Measurements from ENCODE around the gene SBF2. TPM values are rescaled to one million over a fixed set of nuclear protein-coding genes. Genes with fewer than 3 reads are reported as not detected.

Gene SBF2
- total RNA-seq, 1 donor from 2014 or later: 26.2 TPM

DNA sequence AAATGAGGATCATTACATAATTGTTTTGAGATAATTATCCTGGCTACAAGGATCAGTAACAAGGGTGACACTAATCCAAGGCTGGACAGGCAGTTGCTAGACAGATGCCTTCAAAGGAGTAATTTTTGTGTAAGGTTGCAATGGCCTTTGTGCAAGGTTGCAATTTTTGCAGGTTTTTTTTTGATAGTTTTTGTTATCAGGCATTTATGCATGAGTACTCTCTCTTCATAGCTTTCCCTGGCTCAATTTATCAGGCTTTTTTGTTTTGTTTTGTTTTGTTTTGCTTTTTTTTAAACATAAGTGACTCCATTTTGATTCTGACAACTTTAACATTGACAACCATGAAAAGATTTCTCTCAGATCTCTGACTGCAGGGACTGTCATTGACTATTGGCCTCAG, 519.9 kb downstream of the SBF2 start:
- TF ChIP-seq, protein P1, sequence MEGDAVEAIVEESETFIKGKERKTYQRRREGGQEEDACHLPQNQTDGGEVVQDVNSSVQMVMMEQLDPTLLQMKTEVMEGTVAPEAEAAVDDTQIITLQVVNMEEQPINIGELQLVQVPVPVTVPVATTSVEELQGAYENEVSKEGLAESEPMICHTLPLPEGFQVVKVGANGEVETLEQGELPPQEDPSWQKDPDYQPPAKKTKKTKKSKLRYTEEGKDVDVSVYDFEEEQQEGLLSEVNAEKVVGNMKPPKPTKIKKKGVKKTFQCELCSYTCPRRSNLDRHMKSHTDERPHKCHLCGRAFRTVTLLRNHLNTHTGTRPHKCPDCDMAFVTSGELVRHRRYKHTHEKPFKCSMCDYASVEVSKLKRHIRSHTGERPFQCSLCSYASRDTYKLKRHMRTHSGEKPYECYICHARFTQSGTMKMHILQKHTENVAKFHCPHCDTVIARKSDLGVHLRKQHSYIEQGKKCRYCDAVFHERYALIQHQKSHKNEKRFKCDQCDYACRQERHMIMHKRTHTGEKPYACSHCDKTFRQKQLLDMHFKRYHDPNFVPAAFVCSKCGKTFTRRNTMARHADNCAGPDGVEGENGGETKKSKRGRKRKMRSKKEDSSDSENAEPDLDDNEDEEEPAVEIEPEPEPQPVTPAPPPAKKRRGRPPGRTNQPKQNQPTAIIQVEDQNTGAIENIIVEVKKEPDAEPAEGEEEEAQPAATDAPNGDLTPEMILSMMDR (conservative IDR thresholded peaks at IDR 0.05; ENCODE audit: low read depth, low read length): no peak
- DNase-seq (ENCODE audit: low read depth): no peak
- H3K4me3 ChIP-seq (ENCODE audit: low read depth, low read length): no peak overlapping the region

DNA sequence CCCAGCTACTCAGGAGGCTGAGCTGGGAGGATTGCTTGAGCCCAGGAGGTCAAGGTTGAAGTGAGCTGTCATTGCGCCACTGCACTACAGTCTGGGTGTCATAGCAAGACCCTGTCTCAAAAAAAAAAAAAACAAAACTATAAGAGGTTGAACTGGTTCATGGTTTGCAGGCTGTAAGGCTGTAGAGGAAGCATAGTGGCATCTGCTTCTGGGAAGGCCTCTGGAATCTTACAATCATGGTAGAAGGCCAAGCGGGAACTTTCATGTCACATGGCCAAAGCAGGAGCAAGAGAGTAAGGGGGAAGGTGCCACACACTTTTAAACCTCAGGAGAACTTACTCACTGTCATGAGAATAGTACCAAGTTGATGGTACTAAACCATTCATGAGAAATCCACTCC, 520.5 kb downstream of the SBF2 start:
- TF ChIP-seq, protein P1 (conservative IDR thresholded peaks at IDR 0.05; ENCODE audit: low read depth, low read length): no peak
- no peak for DNase-seq (ENCODE audit: low read depth)
- no peak overlapping the region for H3K4me3 ChIP-seq (ENCODE audit: low read depth, low read length)

GRCh38 chr11:9772218-9772617, 521.8 kb downstream of the SBF2 start:
- DNase-seq (ENCODE audit: low read depth): no peak
- TF ChIP-seq, protein P1 (conservative IDR thresholded peaks at IDR 0.05; ENCODE audit: low read depth, low read length): no peak
- no peak overlapping the region for H3K4me3 ChIP-seq (ENCODE audit: low read depth, low read length)

DNA sequence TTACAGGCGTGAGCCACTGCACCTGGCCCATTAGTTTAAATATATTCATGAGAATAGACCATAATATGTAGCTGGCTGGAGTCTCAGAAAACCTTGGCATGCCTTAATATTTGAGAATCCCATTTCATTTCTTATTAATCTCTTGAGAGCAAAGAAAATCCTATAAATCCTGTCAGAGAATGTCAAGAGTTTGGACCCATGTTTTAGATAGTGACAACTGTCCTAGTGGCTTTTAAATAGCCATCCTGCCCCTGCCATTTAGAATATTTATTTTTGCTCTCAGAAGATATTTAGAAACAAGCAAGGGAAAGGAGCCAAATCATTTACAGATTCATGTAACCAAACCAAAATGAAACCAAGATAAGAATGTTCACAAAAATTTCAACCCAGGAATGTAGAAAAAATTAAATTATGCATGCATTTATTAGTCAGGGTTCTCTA, 522.9 kb downstream of the SBF2 start:
- TF ChIP-seq, protein P1 (conservative IDR thresholded peaks at IDR 0.05; ENCODE audit: low read depth, low read length): no peak
- DNase-seq (ENCODE audit: low read depth): no peak

GRCh38 chr11:9769621-9770020, 524.4 kb downstream of the SBF2 start:
- TF ChIP-seq, protein P1 (conservative IDR thresholded peaks at IDR 0.05; ENCODE audit: low read depth, low read length): no peak
- no peak overlapping the region for H3K4me3 ChIP-seq (ENCODE audit: low read depth, low read length)
- no peak for DNase-seq (ENCODE audit: low read depth)

More for the DNA sequence above, 522.9 kb downstream of the SBF2 start:
- no peak overlapping the region for H3K4me3 ChIP-seq (ENCODE audit: low read depth, low read length)

GRCh38 chr11:9765320-9766101, 528.5 kb downstream of the SBF2 start:
- TF ChIP-seq, protein P1 (conservative IDR thresholded peaks at IDR 0.05; ENCODE audit: low read depth, low read length): no peak
- DNase-seq (ENCODE audit: low read depth): peak; percentile 23
- H3K4me3 ChIP-seq (ENCODE audit: low read depth, low read length): no peak overlapping the region

GRCh38 chr11:9763301-9763700, 530.7 kb downstream of the SBF2 start:
- DNase-seq (ENCODE audit: low read depth): no peak
- H3K4me3 ChIP-seq (ENCODE audit: low read depth, low read length): no peak overlapping the region
- TF ChIP-seq, protein P1 (conservative IDR thresholded peaks at IDR 0.05; ENCODE audit: low read depth, low read length): no peak

All from epithelial cell of proximal tubule (primary cell).